Stomach (tissue), 9 donors: ENCODE measurements around the gene SPARC. TPM values are rescaled to one million over a fixed set of nuclear protein-coding genes. Genes with fewer than 3 reads are reported as not detected.

Source experiments
- DNase-seq, 2 donors: peaks; one replicate each; pipeline versions ENCODE4 v3.0.0 to v3.0.0-alpha.2; 2013 to 2019
- H3K27ac ChIP-seq, 5 donors: fragments of 200-600 bp in 4 of 5; sonication (generic) in 4 of 5; one replicate each; pipeline ENCODE4 v1.5.1; 2013 to 2019; ENCODE audit warnings: mild to moderate bottlenecking in 1 of 5, moderate library complexity in 1 of 5
- H3K27me3 ChIP-seq, 3 donors: fragments of 200-600 bp; sonication (generic); one replicate each; pipeline ENCODE4 v1.5.1; 2017 to 2019; ENCODE audit warnings: mixed run types in 1 of 3
- H3K36me3 ChIP-seq, 4 donors: fragments of 200-600 bp; sonication (generic); 1 replicate in 3 of 4; 2 replicates in 1 of 4; pipeline ENCODE4 v1.5.1; 2016 to 2019
- H3K4me1 ChIP-seq, 4 donors: fragments of 200-600 bp; sonication (generic); one replicate each; pipeline ENCODE4 v1.5.1; 2016 to 2019
- H3K4me3 ChIP-seq, 4 donors: fragments of 200-600 bp; sonication (generic) in 3 of 4; one replicate each; pipeline ENCODE4 v1.5.1; 2016 to 2019; ENCODE audit warnings: mild to moderate bottlenecking in 1 of 4
- H3K9me3 ChIP-seq, 4 donors: fragments of 200-600 bp; sonication (generic); one replicate each; pipeline ENCODE4 v1.5.1; 2016 to 2019
- EP300 ChIP-seq: sonication (generic); formaldehyde crosslinking; IDR thresholded peaks from one replicate; pipeline ENCODE4 v1.6.1; 2017; ENCODE audit warnings: antibody characterized with exemption
- POLR2A ChIP-seq, 4 donors: fragments of 450-650 bp; IDR thresholded peaks; one replicate each; pipeline ENCODE4 v1.6.1; 2016; ENCODE audit warnings: antibody characterized with exemption in 4 of 4, control low read depth in 2 of 4, mild to moderate bottlenecking in 1 of 4, moderate library complexity in 1 of 4
- POLR2AphosphoS5 ChIP-seq, 3 donors: sonication (generic); formaldehyde crosslinking; IDR thresholded peaks; one replicate each; pipeline ENCODE4 v1.6.1; 2016; ENCODE audit warnings: antibody characterized with exemption in 3 of 3
- WGBS, 5 donors: extraction: QIAGEN DNeasy Blood & Tissue Kit in 3 of 5; methylation state at CpG; one replicate each; pipeline versions ENCODE4 v1.1.5 to v1.1.7; 2013 to 2018; 5-methylcytosine and 5-hydroxymethylcytosine counted together
- intact Hi-C: fragments of 100-400 bp; cut with DNase I; formaldehyde crosslinking; loops from one replicate; pipeline ENCODE4 v1.15.1; 2023; ENCODE audit warnings: low total_unique reads
- polyA plus RNA-seq, 3 donors: library from polyadenylated mRNA; stranded (reverse); fragments of 200-250 nt; gene quantifications; one replicate each; pipeline ENCODE4 v1.2.3, GENCODE V29; 2013
- total RNA-seq, 5 donors: library from RNA; depleted of rRNA; stranded (reverse); fragments of >200 nt; gene quantifications; one replicate each; pipeline versions ENCODE4 v1.1.0 to v1.2.3, GENCODE V29; 2014 to 2016
- TF ChIP-seq, protein P1 (sequence below), 7 experiments: fragments of 450-650 bp in 4 of 7; fragments of 200-600 bp in 3 of 7; sonication (generic) in 3 of 7; IDR thresholded peaks; one replicate each; pipeline ENCODE4 v1.5.1; 2016 to 2019; ENCODE audit warnings: antibody characterized with exemption in 7 of 7, control low read depth in 2 of 7, mild to moderate bottlenecking in 1 of 7
- donor health status: healthy with polysubstance abuse.
- donor health status: Bipolar disorder and iron deficiency.
- donor health status: healthy.

Gene SPARC
- total and polyA plus RNA-seq, 8 donors, result 36.2 to 1,348 (median 94.7) TPM

GRCh38 chr5:151664694-151665585 is 21.8 kb downstream of the SPARC start:
- no peaks in the 10 kb centered on the region for H3K27me3 ChIP-seq
- H3K36me3 ChIP-seq, result peaks cover 4 to 80% (median 57%) of the 10 kb centered on the region in 4 donors
- WGBS, 5 donors, result 40 to 61% (median 54%) methylated on average over 5 to 6 of the region's 6 CpGs
- H3K9me3 ChIP-seq, result no peaks in the 10 kb centered on the region
- intact Hi-C loops, result no loop called here
- TF ChIP-seq, protein P1, sequence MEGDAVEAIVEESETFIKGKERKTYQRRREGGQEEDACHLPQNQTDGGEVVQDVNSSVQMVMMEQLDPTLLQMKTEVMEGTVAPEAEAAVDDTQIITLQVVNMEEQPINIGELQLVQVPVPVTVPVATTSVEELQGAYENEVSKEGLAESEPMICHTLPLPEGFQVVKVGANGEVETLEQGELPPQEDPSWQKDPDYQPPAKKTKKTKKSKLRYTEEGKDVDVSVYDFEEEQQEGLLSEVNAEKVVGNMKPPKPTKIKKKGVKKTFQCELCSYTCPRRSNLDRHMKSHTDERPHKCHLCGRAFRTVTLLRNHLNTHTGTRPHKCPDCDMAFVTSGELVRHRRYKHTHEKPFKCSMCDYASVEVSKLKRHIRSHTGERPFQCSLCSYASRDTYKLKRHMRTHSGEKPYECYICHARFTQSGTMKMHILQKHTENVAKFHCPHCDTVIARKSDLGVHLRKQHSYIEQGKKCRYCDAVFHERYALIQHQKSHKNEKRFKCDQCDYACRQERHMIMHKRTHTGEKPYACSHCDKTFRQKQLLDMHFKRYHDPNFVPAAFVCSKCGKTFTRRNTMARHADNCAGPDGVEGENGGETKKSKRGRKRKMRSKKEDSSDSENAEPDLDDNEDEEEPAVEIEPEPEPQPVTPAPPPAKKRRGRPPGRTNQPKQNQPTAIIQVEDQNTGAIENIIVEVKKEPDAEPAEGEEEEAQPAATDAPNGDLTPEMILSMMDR (IDR thresholded peaks at IDR 0.05), result no peak
- TF ChIP-seq EP300 (no peak), POLR2AphosphoS5 (IDR thresholded peaks at IDR 0.05) (no peak)
- DNase-seq, result peak in 1 of 2 donors; percentile 58
- peak overlapping the region in 4 of 5 donors; percentile 36 to 66 (median 53) for H3K27ac ChIP-seq
- no peak overlapping the region for H3K4me3 ChIP-seq
- H3K4me1 ChIP-seq, result peaks cover 11 to 47% (median 32%) of the 10 kb centered on the region in 4 donors

DNA sequence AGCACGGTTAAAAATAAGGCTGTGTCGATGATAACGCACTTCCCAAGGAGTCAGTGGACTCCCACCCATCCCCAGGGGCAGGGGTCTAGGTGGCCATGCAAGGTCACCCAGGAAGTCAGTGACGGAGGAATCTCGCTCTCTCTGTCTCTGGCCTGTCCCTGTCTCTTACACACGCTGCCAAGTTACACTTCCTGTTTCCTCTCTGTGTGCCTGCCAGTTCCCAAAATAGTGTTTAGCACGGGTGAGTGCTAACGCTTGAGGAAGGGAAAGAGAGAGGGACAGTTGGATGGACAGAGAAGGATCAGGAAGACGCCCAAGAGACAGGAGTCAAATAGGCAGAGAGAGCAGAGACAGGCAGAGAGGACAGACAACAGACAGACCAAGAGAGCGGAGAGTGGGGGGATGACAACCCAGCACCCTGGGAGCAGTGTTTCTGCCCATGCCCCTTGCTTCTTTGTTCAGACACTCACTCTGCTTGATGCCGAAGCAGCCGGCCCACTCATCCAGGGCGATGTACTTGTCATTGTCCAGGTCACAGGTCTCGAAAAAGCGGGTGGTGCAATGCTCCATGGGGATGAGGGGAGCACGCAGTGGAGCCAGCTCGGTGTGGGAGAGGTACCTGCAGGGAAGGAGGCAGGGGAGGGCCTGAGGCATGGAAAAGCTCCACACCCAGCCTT is 23.0 kb downstream of the SPARC start:
- H3K27me3 ChIP-seq, result no peaks in the 10 kb centered on the region
- WGBS, 5 donors, result 52 to 58% (median 55%) methylated on average over 17 of the region's 17 CpGs
- intact Hi-C loops, result no loop called here
- DNase-seq, result peak in 1 of 2 donors; percentile 68
- TF ChIP-seq POLR2A (IDR thresholded peaks at IDR 0.05), result no peak
- TF ChIP-seq, protein P1 (IDR thresholded peaks at IDR 0.05), result no peak
- H3K4me1 ChIP-seq, result peaks cover 11 to 48% (median 32%) of the 10 kb centered on the region in 4 donors
- H3K36me3 ChIP-seq, result peaks cover 4 to 69% (median 45%) of the 10 kb centered on the region in 4 donors
- no peaks in the 10 kb centered on the region for H3K9me3 ChIP-seq
- no peak overlapping the region for H3K4me3 ChIP-seq
- H3K27ac ChIP-seq, result peak overlapping the region; percentile 1 to 66 (median 50)

- no peak for DNase-seq
- WGBS, 5 donors, result 75 to 84% (median 77%) methylated on average over 4 of the region's 4 CpGs
- no peak overlapping the region for H3K4me3 ChIP-seq
- intact Hi-C loops, result no loop called here
- H3K4me1 ChIP-seq, result peaks cover 11 to 48% (median 32%) of the 10 kb centered on the region in 4 donors
- H3K9me3 ChIP-seq, result no peaks in the 10 kb centered on the region
- H3K27me3 ChIP-seq, result no peaks in the 10 kb centered on the region
- TF ChIP-seq, protein P1 (IDR thresholded peaks at IDR 0.05), result no peak
- no peak for TF ChIP-seq EP300
- peaks cover 4 to 62% (median 38%) of the 10 kb centered on the region in 4 donors for H3K36me3 ChIP-seq
- peak overlapping the region in 4 of 5 donors; percentile 0 to 66 (median 53) for H3K27ac ChIP-seq
Measured at GRCh38 chr5:151662805-151663204, 23.9 kb downstream of the SPARC start.

DNA sequence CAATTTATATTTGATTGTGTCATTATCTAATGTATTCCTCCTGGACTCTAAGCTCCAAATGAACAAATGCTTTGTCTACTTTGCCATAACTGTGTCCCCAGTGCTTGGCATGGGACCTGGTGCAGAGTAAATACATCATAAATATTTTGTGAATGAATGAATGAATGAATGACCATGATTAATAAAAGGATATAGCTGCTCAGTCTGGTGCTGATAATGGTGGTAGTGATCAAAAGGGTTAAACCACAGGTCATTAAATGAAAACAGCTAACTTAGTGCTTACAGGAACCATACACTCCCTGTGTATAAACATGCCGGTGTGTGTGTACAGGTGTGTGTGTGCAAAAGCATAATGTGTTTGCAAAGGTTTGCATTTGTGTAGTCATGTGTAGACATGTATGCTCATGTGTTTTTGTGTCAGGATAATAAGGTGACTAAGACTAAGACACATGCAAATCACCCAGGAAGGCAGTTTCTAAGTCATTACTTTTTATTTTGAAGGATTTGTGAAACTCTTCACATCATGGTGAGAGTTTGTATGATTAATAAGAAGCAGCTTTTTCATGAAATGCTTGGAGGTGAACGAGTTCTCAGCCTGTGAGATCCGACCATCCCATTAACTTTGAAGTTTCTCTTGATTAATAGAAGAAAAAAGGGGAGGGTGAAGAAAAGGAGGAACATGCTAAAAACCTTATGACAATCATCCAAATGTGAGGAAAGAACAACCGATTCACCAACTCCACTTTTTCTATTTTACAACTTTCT is 24.6 kb downstream of the SPARC start:
- Histone ChIP-seq H3K27me3 (no peaks in the 10 kb centered on the region), H3K9me3 (no peaks in the 10 kb centered on the region), H3K4me3 (no peak overlapping the region), H3K4me1 (peaks cover 11 to 44% (median 32%) of the 10 kb centered on the region in 4 donors), H3K36me3 (peaks cover 4 to 55% (median 32%) of the 10 kb centered on the region in 4 donors), H3K27ac (peak overlapping the region in 2 of 5 donors; percentile 50 to 56)
- no peak for DNase-seq
- intact Hi-C loops, result no loop called here
- TF ChIP-seq POLR2AphosphoS5 (IDR thresholded peaks at IDR 0.05) (no peak), POLR2A (IDR thresholded peaks at IDR 0.05) (no peak), EP300 (no peak)
- TF ChIP-seq, protein P1 (IDR thresholded peaks at IDR 0.05), result no peak
- WGBS, 5 donors, result 47 to 56% (median 51%) methylated on average over 4 of the region's 4 CpGs
